HepG2 (cell line): ENCODE measurements around the gene PLPPR2. TPM values are rescaled to one million over a fixed set of nuclear protein-coding genes. Genes with fewer than 3 reads are reported as not detected.

ENCODE experiments used
- ARNT ChIP-seq: fragments of 450-650 bp; IDR thresholded peaks from 2 replicates; pipeline ENCODE4 v1.6.1; 2017
- CTCF ChIP-seq: sonication (generic); formaldehyde crosslinking; IDR thresholded peaks from 2 replicates; pipeline ENCODE4 v1.5.0; 2020; ENCODE audit warnings: mild to moderate bottlenecking, missing genetic modification reagents, moderate library complexity
- EEA1 ChIP-seq: sonication (generic); formaldehyde crosslinking; IDR thresholded peaks from 2 replicates; pipeline ENCODE4 v1.5.1; 2020; ENCODE audit warnings: mild to moderate bottlenecking, missing genetic modification reagents, borderline replicate concordance
- ERF ChIP-seq: IDR thresholded peaks from 2 replicates; pipeline ENCODE4 v1.6.1; 2018; ENCODE audit warnings: missing biosample characterization, missing genetic modification reagents
- HNRNPL ChIP-seq: fragments of 200-400 bp; formaldehyde crosslinking; IDR thresholded peaks from 2 replicates; pipeline ENCODE4 v1.6.1; 2017; ENCODE audit warnings: mild to moderate bottlenecking, low read depth, low read length
- MLXIP ChIP-seq: sonication (generic); formaldehyde crosslinking; IDR thresholded peaks from 2 replicates; pipeline ENCODE4 v1.9.0; 2021; ENCODE audit warnings: missing genetic modification reagents, borderline replicate concordance
- SAP130 ChIP-seq: IDR thresholded peaks from 2 replicates; pipeline ENCODE4 v1.6.1; 2016; ENCODE audit warnings: low read depth
- SMARCC2 ChIP-seq: fragments of 450-650 bp; IDR thresholded peaks from 2 replicates; pipeline ENCODE4 v1.6.1; 2017; ENCODE audit warnings: antibody characterized with exemption, mild to moderate bottlenecking
- THAP9 ChIP-seq: sonication (generic); formaldehyde crosslinking; IDR thresholded peaks from 2 replicates; pipeline ENCODE4; 2020; ENCODE audit warnings: missing genetic modification reagents, mild to moderate bottlenecking, borderline replicate concordance
- ZBTB43 ChIP-seq: sonication (generic); formaldehyde crosslinking; conservative IDR thresholded peaks from 2 replicates; pipeline ENCODE4 v1.4.0; 2020; ENCODE audit warnings: missing genetic modification reagents
- ZNF121 ChIP-seq: sonication (generic); formaldehyde crosslinking; IDR thresholded peaks from 2 replicates; pipeline ENCODE4 v1.5.0; 2020; ENCODE audit warnings: mild to moderate bottlenecking, missing genetic modification reagents
- ZNF781 ChIP-seq: sonication (generic); formaldehyde crosslinking; IDR thresholded peaks from 2 replicates; pipeline ENCODE4 v1.5.1; 2020; ENCODE audit warnings: borderline replicate concordance, mild to moderate bottlenecking, missing genetic modification reagents; ENCODE audit errors: not compliant biosample characterization
- polyA plus RNA-seq, 8 experiments: library from polyadenylated mRNA; depleted of rRNA in 3 of 8; stranded (reverse) in 7 of 8; unstranded in 1 of 8; fragments of >200 nt; fragmentation: Illumina TruSeq in 4 of 8; extraction: Trizol in 4 of 8; gene quantifications; 2 replicates each; pipeline versions ENCODE4 v1.2.1 to v1.2.3, GENCODE V29; 2011 to 2016; ENCODE audit warnings: low read depth in 4 of 8, missing spikeins in 1 of 8, mixed read lengths in 1 of 8; ENCODE audit not compliant: insufficient read depth in 1 of 8
- total RNA-seq, 5 experiments: library from RNA; depleted of rRNA; stranded (reverse); fragments of >200 nt; fragmentation: Illumina TruSeq; extraction: Trizol; gene quantifications; 2 replicates each; pipeline ENCODE4 v1.2.3, GENCODE V29; 2016; ENCODE audit warnings: low read depth in 1 of 5

Gene PLPPR2
- total and polyA plus RNA-seq, 2 of the 13 experiments (the other 11 are each of a cell fraction or from before 2014, with no cell fraction given): 1.5 to 2.1 TPM

GRCh38 chr19:11339254-11340098, 15.8 kb upstream of the PLPPR2 start, which contains the start of gene RAB3D (continued):
- TF ChIP-seq ZNF781 (no peak), ARNT (no peak), ZNF121 (peak; percentile 72), HNRNPL (no peak), ZBTB43 (CRISPR knock-in tag) (no peak), CTCF (CRISPR knock-in tag) (peak; percentile 28; the same call in 1 of the 2 replicates), ERF (CRISPR knock-in tag) (peak; percentile 29; the same call in 1 of the 2 replicates), MLXIP (CRISPR knock-in tag) (no peak), THAP9 (CRISPR knock-in tag) (no peak), SAP130 (peak; percentile 70), SMARCC2 (no peak), EEA1 (no peak)
